Neutrophil (primary cell): ENCODE measurements around the gene ADD1.

Experiments
- H3K27ac ChIP-seq: fragments of 200-600 bp; sonication (generic); 2 replicates; pipeline ENCODE4 v1.5.1; 2016; ENCODE audit warnings: mild to moderate bottlenecking, moderate library complexity
- H3K27me3 ChIP-seq: fragments of 200-600 bp; sonication (generic); 2 replicates; pipeline ENCODE4 v1.6.0; 2016; ENCODE audit warnings: mild to moderate bottlenecking
- H3K36me3 ChIP-seq: fragments of 200-600 bp; sonication (generic); 2 replicates; pipeline ENCODE4 v1.5.1; 2017
- H3K4me1 ChIP-seq, 2 experiments: fragments of 200-600 bp in 1 of 2; sonication (generic) in 1 of 2; 1 replicate in 1 of 2; 2 replicates in 1 of 2; pipeline versions ENCODE4 v1.5.1 to v1.6.1; 2013 to 2016; ENCODE audit warnings: low read depth in 1 of 2, low read length in 1 of 2, mild to moderate bottlenecking in 1 of 2, moderate library complexity in 1 of 2; ENCODE audit not compliant: control insufficient read depth in 1 of 2, insufficient read depth in 1 of 2
- H3K4me3 ChIP-seq, 2 experiments: fragments of 200-600 bp in 1 of 2; sonication (generic) in 1 of 2; 1 replicate in 1 of 2; 2 replicates in 1 of 2; pipeline ENCODE4 v1.5.1; 2013 to 2016; ENCODE audit warnings: low read depth in 1 of 2, low read length in 1 of 2, mild to moderate bottlenecking in 1 of 2, moderate library complexity in 1 of 2
- H3K9me3 ChIP-seq: fragments of 200-600 bp; sonication (generic); 2 replicates; pipeline ENCODE4 v1.5.1; 2016
- TF ChIP-seq, protein P1 (sequence below): fragments of 200-600 bp; sonication (generic); IDR thresholded peaks from 2 replicates; pipeline ENCODE4 v1.5.1; 2016; ENCODE audit warnings: antibody characterized with exemption

ADD1 gene

GRCh38 chr4:2965262-2965661, 121.6 kb downstream of the ADD1 start:
- Histone ChIP-seq H3K27me3 (peaks cover 14% of the 10 kb centered on the region), H3K36me3 (no peaks in the 10 kb centered on the region), H3K27ac (no peak overlapping the region), H3K4me3 (no peak overlapping the region), H3K9me3 (no peaks in the 10 kb centered on the region), H3K4me1 (peaks cover 24 to 27% of the 10 kb centered on the region in 2 experiments)
- TF ChIP-seq, protein P1, sequence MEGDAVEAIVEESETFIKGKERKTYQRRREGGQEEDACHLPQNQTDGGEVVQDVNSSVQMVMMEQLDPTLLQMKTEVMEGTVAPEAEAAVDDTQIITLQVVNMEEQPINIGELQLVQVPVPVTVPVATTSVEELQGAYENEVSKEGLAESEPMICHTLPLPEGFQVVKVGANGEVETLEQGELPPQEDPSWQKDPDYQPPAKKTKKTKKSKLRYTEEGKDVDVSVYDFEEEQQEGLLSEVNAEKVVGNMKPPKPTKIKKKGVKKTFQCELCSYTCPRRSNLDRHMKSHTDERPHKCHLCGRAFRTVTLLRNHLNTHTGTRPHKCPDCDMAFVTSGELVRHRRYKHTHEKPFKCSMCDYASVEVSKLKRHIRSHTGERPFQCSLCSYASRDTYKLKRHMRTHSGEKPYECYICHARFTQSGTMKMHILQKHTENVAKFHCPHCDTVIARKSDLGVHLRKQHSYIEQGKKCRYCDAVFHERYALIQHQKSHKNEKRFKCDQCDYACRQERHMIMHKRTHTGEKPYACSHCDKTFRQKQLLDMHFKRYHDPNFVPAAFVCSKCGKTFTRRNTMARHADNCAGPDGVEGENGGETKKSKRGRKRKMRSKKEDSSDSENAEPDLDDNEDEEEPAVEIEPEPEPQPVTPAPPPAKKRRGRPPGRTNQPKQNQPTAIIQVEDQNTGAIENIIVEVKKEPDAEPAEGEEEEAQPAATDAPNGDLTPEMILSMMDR = no peak

GRCh38 chr4:2968381-2968780, 124.7 kb downstream of the ADD1 start:
- TF ChIP-seq, protein P1 = no peak
- Histone ChIP-seq H3K27me3 (peaks cover 14% of the 10 kb centered on the region), H3K27ac (no peak overlapping the region), H3K9me3 (no peaks in the 10 kb centered on the region), H3K4me3 (no peak overlapping the region), H3K4me1 (peaks cover 8% of the 10 kb centered on the region in 2 experiments), H3K36me3 (no peaks in the 10 kb centered on the region)

DNA sequence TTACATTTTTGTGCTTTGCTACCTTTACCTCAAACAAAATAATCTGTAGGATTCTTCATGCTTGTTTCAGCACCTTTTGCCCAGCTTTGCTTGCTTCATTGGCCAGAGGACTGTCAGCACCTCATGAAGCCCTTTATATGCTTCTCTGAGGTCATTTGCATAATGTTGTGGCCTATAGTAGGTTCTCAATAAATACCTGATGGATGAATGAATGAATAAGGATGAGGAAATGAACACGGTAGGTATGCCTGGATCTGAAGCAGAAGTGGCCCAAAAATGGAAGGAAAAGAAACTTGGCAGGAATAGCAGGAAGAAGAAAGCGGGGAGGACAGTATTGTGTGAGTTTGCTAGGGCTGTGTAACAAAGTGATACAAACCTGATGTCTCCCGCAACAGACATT, 127.6 kb downstream of the ADD1 start:
- H3K27ac ChIP-seq = no peak overlapping the region
- H3K4me3 ChIP-seq = no peak overlapping the region
- no peaks in the 10 kb centered on the region for H3K4me1 ChIP-seq
- H3K36me3 ChIP-seq = no peaks in the 10 kb centered on the region
- TF ChIP-seq, protein P1 = no peak
- H3K27me3 ChIP-seq = no peaks in the 10 kb centered on the region
- no peaks in the 10 kb centered on the region for H3K9me3 ChIP-seq

GRCh38 chr4:2977211-2978088, 133.8 kb downstream of the ADD1 start:
- no peak overlapping the region for H3K27ac ChIP-seq
- no peaks in the 10 kb centered on the region for H3K27me3 ChIP-seq
- no peaks in the 10 kb centered on the region for H3K4me1 ChIP-seq
- H3K36me3 ChIP-seq = no peaks in the 10 kb centered on the region
- peaks cover 6% of the 10 kb centered on the region for H3K9me3 ChIP-seq
- H3K4me3 ChIP-seq = no peak overlapping the region
- TF ChIP-seq, protein P1 = no peak
